ENCODE measurements around the gene WDR17. TPM values are rescaled to one million over a fixed set of nuclear protein-coding genes. Genes with fewer than 3 reads are reported as not detected.
"Not testable (repeated sequence)": the region's sequence is repeated elsewhere in the genome, so short reads cannot be mapped to it uniquely, and the experiment has no call there.

WDR17 gene
- total RNA-seq, 1 experiment from 2014 or later, result 2.8 TPM

GRCh38 chr4:176186671-176187395 is 121.2 kb downstream of the WDR17 start:
- in situ Hi-C loops (cut with HindIII; ENCODE audit: low sequenced_read_pairs), result no loop called here
- no peak for DNase-seq (ENCODE audit: low spot score)

DNA sequence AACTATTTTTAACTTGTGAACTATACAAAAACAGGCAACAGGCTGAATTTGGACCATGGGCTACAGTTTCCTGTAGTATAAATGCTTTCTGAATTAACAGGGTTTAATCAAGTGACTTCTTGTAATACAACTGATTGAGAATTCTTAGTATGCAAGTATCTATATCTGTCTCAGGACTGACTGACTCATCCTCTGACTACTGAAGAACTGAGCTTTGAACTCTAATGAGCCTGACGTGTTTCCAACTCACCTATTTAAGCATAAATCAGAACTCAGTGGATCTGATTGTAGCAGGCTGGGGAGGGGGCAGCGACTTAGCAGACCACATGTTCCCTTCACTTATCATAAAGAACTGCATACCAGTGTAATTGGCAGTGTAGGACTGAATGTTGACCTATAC is 122.0 kb downstream of the WDR17 start:
- in situ Hi-C loops (cut with HindIII; ENCODE audit: low sequenced_read_pairs), result no loop called here
- no peak for DNase-seq (ENCODE audit: low spot score)

DNA sequence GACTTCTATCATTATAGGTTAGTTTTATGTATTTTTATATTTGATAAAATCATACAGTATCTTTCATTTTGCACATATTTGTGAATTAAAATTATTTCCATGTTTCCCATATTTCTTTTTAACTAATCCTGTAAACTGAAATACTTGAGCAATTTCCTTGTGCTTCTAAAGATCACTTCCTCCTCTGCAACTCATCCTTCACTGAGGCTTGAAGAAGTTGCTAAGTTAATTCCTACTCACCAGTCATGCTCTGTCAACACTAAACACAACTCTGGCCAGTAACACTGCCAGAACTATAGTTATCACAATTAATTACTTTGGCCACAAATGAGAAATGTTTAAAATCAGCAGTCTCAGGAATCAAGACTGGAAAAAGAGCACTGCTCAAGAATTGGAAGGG is 123.0 kb downstream of the WDR17 start:
- DNase-seq (ENCODE audit: low spot score), result no peak
- in situ Hi-C loops (cut with HindIII; ENCODE audit: low sequenced_read_pairs), result no loop called here

DNA sequence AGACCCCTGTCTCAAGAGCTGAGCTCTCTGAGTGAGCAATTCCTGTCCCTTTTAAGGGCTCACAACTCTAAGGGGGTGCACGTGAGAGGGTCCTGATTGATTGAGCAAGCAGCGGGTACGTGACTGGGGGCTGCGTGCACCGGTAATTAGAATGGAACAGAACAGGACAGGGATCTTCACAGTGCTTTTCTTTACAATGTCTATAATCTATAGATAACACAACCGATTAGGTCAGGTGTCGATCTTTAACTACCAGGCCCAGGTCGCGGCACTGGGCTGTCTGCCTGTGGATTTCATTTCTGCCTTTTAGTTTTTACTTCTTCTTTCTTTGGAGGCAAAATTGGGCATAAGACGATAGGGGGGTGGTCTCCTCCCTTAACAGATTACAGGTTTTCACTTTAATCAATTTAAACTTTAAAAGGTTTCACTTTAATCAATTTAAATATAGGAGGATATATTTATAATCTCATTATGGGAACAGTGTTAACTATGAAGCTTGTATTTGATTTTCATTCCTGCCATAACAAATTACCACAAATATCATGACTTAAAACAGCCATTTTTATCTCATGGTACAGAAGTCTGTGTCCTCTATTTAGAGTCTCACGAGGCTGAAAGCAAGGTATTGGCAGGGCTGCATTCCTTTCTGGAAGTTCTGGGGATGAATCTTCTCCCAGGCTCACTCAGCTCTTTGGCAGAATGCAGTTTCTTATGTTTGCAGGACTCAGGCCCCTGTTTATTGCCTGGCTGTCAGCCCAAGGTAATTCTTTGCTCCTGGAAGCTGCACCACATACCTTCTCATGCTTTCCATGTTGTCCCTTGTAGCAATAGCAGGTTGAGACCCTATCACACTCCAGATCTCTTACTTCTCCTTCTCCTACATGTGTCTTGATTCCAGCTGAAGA is 124.5 kb downstream of the WDR17 start:
- DNase-seq (ENCODE audit: low spot score), result no peak
- in situ Hi-C loops (cut with HindIII; ENCODE audit: low sequenced_read_pairs), result no loop called here

DNA sequence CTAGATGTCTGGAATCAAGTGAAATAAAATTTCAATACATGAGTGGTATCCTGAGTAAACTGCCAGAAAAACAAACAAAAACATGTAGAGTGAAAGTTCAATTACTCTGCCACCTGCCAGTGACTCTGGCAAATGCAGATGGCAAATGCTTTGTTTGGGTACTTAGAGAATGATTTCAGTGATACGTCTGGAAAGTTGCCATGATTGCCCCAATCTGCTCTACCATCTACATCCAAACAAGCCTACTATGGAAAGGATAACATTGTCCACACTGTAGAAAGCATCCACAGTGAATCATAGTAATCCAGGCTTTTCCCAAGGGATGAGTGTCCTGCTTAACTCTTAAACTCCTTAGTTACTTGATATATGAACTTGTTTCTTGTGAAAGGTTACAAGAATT is 126.3 kb downstream of the WDR17 start:
- in situ Hi-C loops (cut with HindIII; ENCODE audit: low sequenced_read_pairs), result no loop called here
- peak; percentile 19 for DNase-seq (ENCODE audit: low spot score)

- DNase-seq (ENCODE audit: low spot score), result no peak
- in situ Hi-C loops (cut with HindIII; ENCODE audit: low sequenced_read_pairs), result no loop called here
These were observed 127.5 kb downstream of the WDR17 start for GRCh38 chr4:176193126-176193525.

DNA sequence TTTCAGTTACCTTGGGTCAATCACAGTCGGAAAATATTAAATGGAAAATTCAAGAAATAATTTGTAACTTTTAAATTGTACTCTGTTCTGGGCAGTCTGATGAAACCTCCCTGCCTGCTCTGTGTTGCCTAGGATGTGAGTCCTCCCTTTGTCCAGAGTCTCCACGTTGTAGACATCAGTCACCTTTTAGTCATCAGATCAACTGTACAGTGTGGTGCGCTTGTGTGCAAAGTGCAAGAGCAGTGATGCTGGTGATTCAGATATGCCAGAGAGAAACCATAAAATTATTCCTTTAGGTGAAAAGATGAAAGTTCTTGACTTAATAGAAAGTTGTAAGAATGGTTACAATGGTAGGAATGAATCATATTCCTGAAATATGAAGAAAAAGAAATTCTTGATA is 128.3 kb downstream of the WDR17 start:
- no peak for DNase-seq (ENCODE audit: low spot score)
- in situ Hi-C loops (cut with HindIII; ENCODE audit: low sequenced_read_pairs), result no loop called here

- in situ Hi-C loops (cut with HindIII; ENCODE audit: low sequenced_read_pairs), result no loop called here
- DNase-seq (ENCODE audit: low spot score), result peak; percentile 93
These were observed 129.7 kb downstream of the WDR17 start, which contains the start of gene SPATA4 for GRCh38 chr4:176195184-176195978. Gene SPATA4 (minus strand): TSS chr4:176195585. CDS start chr4:176195562, 23 bp downstream.

DNA sequence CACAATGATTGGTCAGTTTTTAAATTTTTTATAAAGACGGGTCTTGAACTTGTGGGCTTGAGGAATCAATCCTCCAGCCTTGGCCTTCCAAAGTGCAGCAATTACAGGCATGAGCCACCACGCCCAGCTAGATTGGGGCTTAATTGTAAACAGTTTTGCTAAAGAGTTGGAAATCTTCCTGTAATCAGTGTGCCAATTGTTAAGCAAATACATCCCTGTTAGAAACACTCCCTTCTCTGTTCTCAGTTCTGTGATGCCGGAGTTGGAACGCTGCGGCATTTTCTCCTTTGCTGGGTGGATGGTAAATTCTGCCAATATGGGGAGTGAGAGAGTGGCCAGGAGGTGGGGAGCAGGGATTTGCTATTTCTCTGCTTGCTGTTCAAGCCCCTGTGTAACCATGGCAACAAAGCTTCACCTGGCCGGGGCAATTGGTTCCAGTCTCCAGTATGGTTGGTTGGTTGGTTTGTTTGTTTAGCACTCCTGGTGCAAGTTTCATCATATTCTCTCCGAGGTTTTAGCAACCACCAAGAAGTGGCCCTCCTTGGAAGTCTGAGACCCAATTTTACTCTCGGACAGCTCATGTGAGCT is 132.8 kb downstream of the WDR17 start:
- in situ Hi-C loops (cut with HindIII; ENCODE audit: low sequenced_read_pairs), result no loop called here
- DNase-seq (ENCODE audit: low spot score), result no peak

- no peak for DNase-seq (ENCODE audit: low spot score)
- in situ Hi-C loops (cut with HindIII; ENCODE audit: low sequenced_read_pairs), result no loop called here
These were observed 139.7 kb downstream of the WDR17 start for GRCh38 chr4:176205299-176205698.

DNA sequence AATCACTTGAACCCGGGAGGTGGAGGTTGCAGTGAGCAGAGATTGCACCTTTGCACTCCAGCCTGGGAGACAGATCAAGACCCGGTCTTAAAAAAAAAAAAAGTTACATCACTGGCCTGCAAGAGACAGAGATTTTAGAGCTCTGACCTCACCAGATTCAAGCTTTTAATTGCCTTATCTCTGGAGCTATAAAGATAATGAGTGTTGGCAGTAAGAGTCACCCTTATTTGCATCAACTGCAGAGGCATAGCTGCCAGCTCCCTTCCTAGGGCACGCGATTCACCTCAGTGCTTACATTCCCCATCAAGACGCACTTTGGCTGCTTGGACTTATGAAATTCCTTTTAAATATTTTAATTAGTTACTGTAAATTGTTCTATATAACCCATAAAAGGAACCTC is 142.2 kb downstream of the WDR17 start:
- no peak for DNase-seq (ENCODE audit: low spot score)
- in situ Hi-C loops (cut with HindIII; ENCODE audit: low sequenced_read_pairs), result no loop called here

GRCh38 chr4:176209535-176209934 is 143.9 kb downstream of the WDR17 start:
- no peak for DNase-seq (ENCODE audit: low spot score)
- in situ Hi-C loops (cut with HindIII; ENCODE audit: low sequenced_read_pairs), result no loop called here

DNA sequence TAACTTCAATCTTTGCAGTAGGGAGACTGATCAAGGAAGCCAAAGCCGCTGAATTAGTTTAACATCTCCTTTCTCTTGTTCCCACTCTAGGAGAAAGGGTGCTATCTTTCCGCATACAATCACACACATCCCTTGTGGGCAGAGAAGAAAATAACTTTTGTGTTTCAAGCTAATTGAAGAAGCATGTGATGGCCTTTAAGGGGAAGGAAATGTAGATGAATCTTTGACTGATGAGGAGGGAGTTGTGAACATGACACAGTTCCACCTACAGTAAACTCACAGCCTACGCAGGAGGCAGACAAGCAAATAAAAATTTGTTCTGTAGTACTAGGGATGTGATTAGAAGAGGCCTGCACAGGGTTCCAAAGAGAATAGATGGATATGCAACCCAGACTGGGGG is 144.5 kb downstream of the WDR17 start:
- in situ Hi-C loops (cut with HindIII; ENCODE audit: low sequenced_read_pairs), result no loop called here
- DNase-seq (ENCODE audit: low spot score), result no peak

GRCh38 chr4:176210579-176211296 is 145.1 kb downstream of the WDR17 start:
- in situ Hi-C loops (cut with HindIII; ENCODE audit: low sequenced_read_pairs), result no loop called here
- no peak for DNase-seq (ENCODE audit: low spot score)

GRCh38 chr4:176212351-176212750 is 146.7 kb downstream of the WDR17 start:
- DNase-seq (ENCODE audit: low spot score); in situ Hi-C loops (cut with HindIII; ENCODE audit: low sequenced_read_pairs): not testable (repeated sequence)

GRCh38 chr4:176217510-176217909 is 151.9 kb downstream of the WDR17 start:
- in situ Hi-C loops (cut with HindIII; ENCODE audit: low sequenced_read_pairs), result no loop called here
- no peak for DNase-seq (ENCODE audit: low spot score)

- DNase-seq (ENCODE audit: low spot score), result no peak
- in situ Hi-C loops (cut with HindIII; ENCODE audit: low sequenced_read_pairs), result no loop called here
These were observed 156.5 kb downstream of the WDR17 start for GRCh38 chr4:176222149-176222548.

DNA sequence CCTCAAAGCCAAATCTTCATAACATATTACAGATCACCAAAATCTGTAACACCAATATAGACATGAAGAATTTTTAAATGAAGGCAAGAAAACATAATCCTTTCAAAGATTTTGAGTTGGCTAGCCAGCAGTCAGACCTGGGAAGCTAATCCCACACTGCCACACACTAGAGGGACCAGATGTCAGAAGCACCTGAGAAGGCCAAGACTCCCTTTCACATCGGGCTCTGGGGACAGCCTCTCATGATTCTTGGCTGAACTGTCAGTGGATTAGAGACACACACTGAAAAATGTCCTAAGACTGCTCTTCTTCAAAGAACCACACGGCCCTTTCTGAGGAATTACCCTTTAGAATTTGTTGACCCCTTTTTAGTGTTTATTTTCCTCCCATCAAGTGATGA is 157.9 kb downstream of the WDR17 start:
- DNase-seq (ENCODE audit: low spot score), result no peak
- in situ Hi-C loops (cut with HindIII; ENCODE audit: low sequenced_read_pairs), result no loop called here

DNA sequence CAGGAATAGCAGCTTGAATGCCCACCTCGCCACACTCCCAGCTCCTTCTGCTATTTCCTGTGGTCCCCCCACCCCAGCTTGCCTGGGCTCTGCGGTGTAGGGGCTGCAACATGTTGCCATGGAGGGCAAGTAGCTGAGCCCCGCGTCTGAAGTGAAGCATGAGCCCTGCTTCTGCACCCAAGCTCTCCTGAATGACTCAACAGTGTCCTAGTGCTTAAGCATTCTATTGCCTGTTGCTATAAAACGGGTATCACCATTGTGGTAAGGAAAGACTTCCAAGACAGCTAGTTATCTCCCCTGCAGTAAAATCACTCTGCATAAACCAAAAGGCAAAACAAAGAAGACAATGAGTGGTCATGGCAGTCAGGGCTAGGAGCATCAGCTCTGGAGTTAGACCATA is 161.1 kb downstream of the WDR17 start:
- no peak for DNase-seq (ENCODE audit: low spot score)
- in situ Hi-C loops (cut with HindIII; ENCODE audit: low sequenced_read_pairs), result no loop called here

Data from G401 (cell line).